Middle frontal gyrus (tissue), 1 donor: ENCODE data around the gene NBEAL1.
"Not testable (repeated sequence)": the region's sequence is repeated elsewhere in the genome, so short reads cannot be mapped to it uniquely, and the experiment has no call there.

Source experiments
- DNase-seq: peaks from one replicate; pipeline ENCODE4 v3.0.0-alpha.2; 2015; ENCODE audit warnings: low spot score; ENCODE audit errors: extremely low spot score

NBEAL1 gene

DNA sequence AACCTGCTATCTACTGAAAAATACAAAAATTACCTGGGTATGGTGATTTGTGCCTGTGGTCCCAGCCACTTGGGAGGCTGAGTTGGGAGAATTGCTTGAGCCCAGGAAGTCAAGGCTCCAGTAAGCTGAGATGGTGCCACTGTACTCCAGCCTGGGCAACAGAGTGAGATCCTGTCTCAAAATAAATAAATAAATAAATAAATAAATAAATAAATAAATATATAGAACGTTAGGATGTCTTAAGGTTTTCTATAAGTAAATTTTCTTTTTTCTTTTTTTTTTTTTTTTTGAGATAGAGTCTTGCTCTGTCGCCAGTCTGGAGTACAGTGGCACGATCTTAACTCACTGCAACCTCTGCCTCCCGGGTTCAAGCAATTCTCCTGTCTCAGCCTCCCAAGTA lies 95.8 kb downstream of the NBEAL1 start:
- DNase-seq, result not testable (repeated sequence)

- DNase-seq, result no peak
These were observed 97.7 kb downstream of the NBEAL1 start for GRCh38 chr2:203112342-203112741.

- not testable (repeated sequence) for DNase-seq
These were observed 100.6 kb downstream of the NBEAL1 start for GRCh38 chr2:203115201-203115700.

DNA sequence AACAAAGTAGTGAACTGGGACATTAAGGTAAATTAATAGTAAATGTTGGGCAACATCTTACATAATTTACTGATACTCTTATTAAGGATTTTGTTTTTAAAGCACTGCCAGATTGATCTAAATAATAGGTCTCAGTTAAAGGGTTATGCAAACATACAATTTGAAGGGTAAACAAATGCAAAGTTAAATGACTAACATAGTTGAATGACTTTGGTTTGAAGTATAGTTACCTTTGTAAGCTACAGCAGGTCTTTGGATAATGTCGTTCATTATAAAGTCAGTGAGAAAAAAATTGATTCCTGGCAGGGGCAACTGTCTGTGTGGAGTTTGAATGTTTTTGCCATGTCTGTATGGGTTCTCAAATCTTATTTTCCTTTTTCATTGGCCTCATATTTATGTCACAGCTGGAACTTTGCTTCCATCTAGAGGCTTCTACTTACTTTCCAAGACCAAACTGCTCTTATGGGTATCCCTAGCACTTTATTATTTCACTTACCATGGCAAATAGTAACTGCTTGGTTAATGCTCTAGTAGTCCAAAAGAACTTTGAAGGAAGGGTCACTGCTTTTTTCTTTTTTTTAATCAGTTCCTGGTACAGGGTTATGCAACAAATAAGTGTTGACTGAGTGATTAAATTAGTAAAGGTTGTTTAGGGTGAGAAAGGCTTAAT lies 107.8 kb downstream of the NBEAL1 start:
- no peak for DNase-seq

DNA sequence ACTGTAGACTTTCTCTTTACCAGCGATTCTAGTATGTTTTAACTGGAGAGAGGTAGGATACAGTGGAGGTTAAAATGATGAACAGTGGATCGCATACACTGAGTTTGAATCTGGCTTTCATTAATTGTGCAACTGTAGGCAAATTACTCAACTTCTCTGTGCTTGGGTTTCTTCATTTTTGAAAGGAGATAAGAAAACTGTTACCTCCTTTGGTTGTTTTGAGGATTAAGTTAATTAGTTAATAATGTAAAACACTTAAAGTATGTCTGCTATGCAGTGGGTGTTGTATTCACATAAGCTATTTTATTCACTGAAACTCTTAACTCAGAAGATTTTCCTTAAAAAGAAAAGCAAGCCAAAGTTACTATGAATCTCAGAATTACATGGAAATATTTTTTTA lies 112.3 kb downstream of the NBEAL1 start:
- DNase-seq, result no peak

DNA sequence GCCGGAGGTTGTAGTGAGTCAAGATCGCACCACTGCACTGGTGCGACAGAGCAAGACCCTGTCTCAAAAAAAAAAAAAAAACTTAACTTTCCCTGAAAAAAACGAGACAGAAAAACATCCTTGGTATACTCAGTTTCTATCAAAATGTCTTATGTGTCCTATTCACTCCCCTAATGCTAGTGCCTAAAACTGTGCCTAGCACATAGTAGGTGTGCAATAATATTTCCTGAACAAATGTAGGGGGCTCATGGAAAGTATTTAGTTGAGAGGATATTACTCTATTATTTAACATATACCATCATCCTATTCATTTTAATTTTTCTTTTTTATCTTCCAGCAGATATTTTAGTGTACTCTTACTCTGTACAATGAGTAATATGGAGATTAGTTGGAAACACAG lies 120.4 kb downstream of the NBEAL1 start:
- no peak for DNase-seq

- no peak for DNase-seq
These were observed 128.7 kb downstream of the NBEAL1 start for GRCh38 chr2:203143391-203143790.

DNA sequence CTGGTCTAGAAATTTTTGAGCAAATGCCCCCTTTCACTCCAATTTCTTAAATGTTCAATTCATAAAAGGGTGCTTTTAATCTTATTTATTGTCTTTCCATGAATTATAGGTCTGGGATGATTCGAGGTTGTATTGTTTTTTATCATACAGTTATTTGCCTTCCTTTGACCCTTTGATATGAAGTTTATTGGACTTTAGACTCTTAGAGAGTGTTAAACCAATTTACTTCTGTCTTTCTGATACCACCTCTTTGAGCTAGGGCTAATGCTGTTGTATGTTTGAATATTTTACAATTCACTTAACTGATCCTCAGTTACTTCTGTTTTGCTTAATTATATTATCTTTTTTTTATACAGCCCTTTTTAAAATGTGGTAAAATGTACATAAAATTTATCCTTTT lies 134.5 kb downstream of the NBEAL1 start:
- no peak for DNase-seq

GRCh38 chr2:203155406-203155805 lies 140.7 kb downstream of the NBEAL1 start:
- DNase-seq, result no peak

DNA sequence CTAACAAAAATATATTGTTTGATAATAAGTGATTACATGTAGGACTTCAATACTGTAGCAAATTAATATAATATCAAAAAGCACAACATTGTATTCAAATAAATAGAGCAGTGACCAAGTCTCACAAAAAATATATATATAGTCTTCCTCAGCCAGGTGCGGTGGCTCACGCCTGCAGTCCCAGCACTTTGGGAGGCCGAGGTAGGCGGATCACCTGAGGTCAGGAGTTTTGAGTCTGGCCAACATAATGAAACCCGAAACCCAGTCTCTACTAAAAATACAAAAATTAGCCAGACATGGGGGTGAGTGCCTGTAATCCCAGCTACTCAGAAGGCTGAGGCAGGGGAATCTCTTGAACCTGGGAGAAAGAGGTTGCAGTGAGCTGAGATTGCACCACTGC lies 148.0 kb downstream of the NBEAL1 start:
- DNase-seq, result not testable (repeated sequence)

- DNase-seq, result no peak
These were observed 149.7 kb downstream of the NBEAL1 start for GRCh38 chr2:203164311-203164935.

DNA sequence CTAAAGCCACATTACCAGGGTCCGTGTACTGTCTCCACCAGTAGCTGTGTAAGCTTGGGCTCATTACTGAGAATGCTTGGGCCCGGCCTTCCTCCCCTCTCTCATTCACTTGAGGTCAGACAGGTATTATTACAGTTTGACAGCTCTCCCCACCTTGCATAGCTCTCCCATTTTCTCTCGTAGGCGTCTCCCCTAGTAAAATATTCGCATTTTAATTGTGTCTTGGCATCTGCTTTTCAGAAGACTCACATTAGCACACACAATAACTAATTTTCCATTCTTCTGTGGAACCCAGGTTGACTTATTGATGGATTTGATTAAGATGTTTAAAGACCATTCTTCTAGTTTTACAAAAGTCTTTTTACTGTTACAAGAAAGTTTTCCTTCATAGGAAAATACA lies 153.1 kb downstream of the NBEAL1 start:
- DNase-seq, result no peak

GRCh38 chr2:203170502-203170901 lies 155.8 kb downstream of the NBEAL1 start:
- DNase-seq, result no peak

DNA sequence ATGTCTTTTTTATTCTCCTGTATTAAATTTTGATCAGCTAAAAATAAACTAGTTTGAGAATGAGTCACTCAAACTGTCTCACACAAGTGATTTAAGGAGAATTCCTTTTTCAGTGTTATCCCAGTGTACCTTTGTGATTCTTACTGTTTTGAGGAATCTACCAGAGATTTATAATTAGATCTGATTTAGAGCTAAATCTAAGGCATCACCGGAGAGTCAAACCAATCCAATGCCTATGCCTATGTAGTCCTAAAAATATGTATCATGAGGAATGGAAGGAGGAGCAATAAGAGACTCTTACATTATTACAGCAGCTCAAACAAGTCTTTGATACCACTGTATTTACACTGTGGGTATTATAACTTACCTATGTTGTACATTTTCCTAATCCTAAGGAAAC lies 160.7 kb downstream of the NBEAL1 start:
- no peak for DNase-seq

GRCh38 chr2:203177361-203177760 lies 162.7 kb downstream of the NBEAL1 start:
- no peak for DNase-seq

GRCh38 chr2:203185864-203186263 lies 171.2 kb downstream of the NBEAL1 start:
- no peak for DNase-seq

GRCh38 chr2:203190547-203190946 lies 175.9 kb downstream of the NBEAL1 start:
- not testable (repeated sequence) for DNase-seq

- not testable (repeated sequence) for DNase-seq
These were observed 176.4 kb downstream of the NBEAL1 start for GRCh38 chr2:203191026-203191425.

GRCh38 chr2:203191961-203192360 lies 177.3 kb downstream of the NBEAL1 start:
- DNase-seq, result no peak

DNA sequence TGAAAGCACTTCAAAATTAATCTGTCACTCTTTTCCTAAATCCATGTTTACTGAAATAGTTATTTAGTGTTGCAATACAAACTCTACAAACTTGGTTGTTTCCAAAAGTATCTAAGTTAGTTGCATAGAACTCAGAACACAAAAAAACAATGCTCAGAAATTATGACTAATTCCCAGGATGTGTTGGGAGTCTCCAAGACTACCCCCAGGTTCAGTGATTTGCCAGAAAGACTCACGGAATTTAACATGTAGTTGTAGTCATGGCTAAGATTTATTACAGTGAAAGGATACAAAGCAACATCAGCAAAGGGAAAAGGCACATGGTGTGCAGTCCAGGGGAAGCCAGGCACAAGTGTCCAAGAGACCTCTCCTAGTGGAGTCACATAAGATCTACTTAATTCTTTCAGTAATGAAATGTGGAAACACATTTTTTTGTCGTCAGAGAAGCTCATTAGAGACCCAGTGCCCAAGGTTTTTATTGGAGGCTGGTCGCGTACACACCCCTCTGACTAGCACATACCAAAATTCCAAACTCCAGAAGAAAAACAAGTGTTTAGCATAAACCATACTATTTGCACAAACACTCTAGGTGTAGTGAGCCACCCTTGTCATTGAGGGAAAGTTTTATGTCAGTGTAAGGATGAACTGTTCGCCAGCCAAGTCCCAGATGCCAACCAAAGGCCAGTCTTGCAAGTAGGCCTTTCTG lies 180.8 kb downstream of the NBEAL1 start:
- no peak for DNase-seq

- DNase-seq, result no peak
These were observed 186.2 kb downstream of the NBEAL1 start for GRCh38 chr2:203200866-203201265.

- no peak for DNase-seq
These were observed 186.8 kb downstream of the NBEAL1 start for GRCh38 chr2:203201426-203201825.
